Stimulated activated CD4-positive, alpha-beta T cell treated with anti-CD3 and anti-CD28 coated beads, Interleukin-2, amount 100 ng/mL, for 48 hours (primary cell): ENCODE data around the gene CBLN3.

Experiments used
- DNase-seq, 2 donors: peaks; one replicate each; pipeline ENCODE4 v3.0.0-alpha.2; 2020

CBLN3 gene

GRCh38 chr14:24422694-24423601 lies 6.5 kb downstream of the CBLN3 start:
- no peak for DNase-seq

- no peak for DNase-seq
Observed at GRCh38 chr14:24422261-24422660, 7.2 kb downstream of the CBLN3 start.

GRCh38 chr14:24418492-24418873 lies 11.0 kb downstream of the CBLN3 start:
- DNase-seq, result no peak

GRCh38 chr14:24417832-24418491 lies 11.5 kb downstream of the CBLN3 start:
- no peak for DNase-seq

GRCh38 chr14:24416932-24417619 lies 12.4 kb downstream of the CBLN3 start:
- no peak for DNase-seq

GRCh38 chr14:24416254-24416931 lies 13.1 kb downstream of the CBLN3 start:
- no peak for DNase-seq

- DNase-seq, result no peak
Observed at GRCh38 chr14:24415421-24416253, 13.8 kb downstream of the CBLN3 start.

- DNase-seq, result no peak
Observed at GRCh38 chr14:24414732-24415420, 14.6 kb downstream of the CBLN3 start.

- no peak for DNase-seq
Observed at GRCh38 chr14:24414077-24414476, 15.4 kb downstream of the CBLN3 start.

- DNase-seq, result no peak
Observed at GRCh38 chr14:24411443-24412389, 17.8 kb downstream of the CBLN3 start.

GRCh38 chr14:24409956-24410355 lies 19.5 kb downstream of the CBLN3 start:
- no peak for DNase-seq

- DNase-seq, result no peak
Observed at GRCh38 chr14:24409192-24409591, 20.3 kb downstream of the CBLN3 start.

GRCh38 chr14:24408764-24409163 lies 20.7 kb downstream of the CBLN3 start:
- DNase-seq, result no peak

- DNase-seq, result no peak
Observed at GRCh38 chr14:24407608-24408325, 21.7 kb downstream of the CBLN3 start.

- no peak for DNase-seq
Observed at GRCh38 chr14:24406416-24406815, 23.1 kb downstream of the CBLN3 start.

GRCh38 chr14:24404814-24405213 lies 24.7 kb downstream of the CBLN3 start:
- DNase-seq, result no peak

GRCh38 chr14:24403294-24403998 lies 26.0 kb downstream of the CBLN3 start:
- no peak for DNase-seq

GRCh38 chr14:24401810-24402702 lies 27.4 kb downstream of the CBLN3 start:
- DNase-seq, result no peak
